Measurements from ENCODE around the gene SLX4IP.

SLX4IP gene

DNA sequence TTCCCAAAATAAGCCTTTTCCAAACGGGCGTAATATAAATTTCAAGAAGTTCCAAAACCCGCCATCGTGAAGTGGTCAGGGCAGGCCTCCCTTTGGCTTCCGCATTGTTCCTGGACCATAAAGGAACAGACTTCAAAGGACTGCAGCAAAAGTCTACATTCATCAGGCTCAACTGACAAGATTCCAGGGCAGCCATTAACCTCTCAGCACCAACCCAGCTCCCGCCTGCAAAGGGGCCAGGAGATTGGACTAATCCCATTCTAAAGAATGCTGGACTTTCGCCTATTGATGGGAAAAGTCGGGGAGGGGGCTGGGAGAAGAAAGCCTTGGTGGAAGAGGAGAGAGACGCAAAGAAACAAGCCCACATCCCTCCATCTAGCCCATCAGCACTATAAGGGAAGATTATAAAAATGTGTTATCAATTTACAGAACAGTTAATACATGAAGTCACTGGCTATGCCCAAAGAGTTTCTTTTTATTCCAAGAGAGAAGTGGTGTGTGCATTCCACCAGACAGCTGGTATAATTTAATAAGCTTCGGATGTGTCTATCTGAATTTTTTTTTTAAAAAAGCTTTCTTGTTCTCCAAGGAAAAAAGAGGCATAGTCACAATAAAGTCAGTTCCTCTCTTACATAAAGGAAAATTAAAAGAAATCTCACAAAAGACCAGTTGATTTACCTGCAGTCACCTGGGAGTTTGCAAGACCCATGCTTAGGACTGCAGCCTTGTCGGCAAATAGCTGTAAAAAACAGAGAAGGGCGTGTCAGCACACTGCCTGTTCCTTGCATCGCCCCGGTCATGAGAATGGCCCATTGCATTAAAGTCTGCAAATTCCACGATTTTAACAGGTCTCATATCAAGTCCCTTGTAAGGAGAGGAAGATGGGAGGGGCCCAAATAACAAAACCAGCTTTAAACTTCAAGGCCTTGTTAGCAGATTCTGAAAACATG is 220.9 kb downstream of the SLX4IP start:
- DNase-seq: no peak

DNA sequence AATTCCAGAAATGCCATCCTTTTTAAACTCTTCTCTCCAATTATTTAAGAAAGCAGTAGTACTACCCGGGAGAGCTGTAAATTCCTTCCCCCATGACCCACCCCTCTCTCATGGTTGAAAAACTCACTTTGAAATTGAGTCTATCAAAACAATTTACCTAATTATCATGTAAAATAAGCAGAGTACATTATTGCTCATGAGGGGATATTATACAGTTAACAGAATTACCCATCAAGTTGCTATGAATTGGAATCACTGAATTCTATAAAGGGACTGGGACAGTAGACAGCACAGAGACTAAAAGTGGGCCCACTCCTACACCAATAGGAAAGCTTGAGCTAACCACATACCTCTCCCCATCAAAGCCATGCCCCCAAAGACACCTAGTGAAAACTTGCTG is 222.3 kb downstream of the SLX4IP start:
- no peak for DNase-seq

DNA sequence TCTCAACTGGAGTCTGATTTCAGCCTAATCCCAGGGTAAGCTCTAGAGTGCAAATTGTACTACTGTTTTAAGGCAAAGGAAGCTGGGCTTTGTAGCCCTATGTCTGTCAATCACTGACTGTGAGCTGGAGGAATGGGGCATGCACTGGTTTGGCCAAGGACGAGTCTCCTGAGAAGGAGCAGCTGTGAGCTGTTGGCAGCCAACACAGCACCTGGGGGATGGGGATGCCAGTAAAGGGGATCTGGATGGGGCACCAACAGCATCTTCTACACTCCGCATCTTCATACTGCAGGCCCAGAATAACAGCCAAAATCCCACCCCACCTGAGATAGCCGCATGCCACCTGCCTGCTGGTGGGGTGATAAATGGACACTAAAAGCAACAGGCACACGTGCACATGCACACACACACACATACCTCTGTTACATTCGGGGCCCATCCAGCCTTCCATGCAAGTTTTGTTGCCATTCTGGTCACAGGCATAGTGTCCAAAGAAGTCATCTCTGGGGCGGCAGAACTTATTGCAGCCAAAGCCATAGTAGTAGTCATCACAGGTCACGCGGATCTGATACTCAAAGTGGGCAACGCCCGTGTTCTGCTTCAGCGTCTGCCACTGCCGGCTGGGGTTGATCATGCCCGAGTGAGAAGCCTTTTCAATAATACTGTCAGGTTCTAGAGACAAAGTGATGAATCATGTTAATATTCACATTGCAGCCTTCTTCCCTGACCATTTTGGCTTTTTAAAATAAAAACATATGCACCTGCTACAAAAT is 223.1 kb downstream of the SLX4IP start:
- no peak for DNase-seq

DNA sequence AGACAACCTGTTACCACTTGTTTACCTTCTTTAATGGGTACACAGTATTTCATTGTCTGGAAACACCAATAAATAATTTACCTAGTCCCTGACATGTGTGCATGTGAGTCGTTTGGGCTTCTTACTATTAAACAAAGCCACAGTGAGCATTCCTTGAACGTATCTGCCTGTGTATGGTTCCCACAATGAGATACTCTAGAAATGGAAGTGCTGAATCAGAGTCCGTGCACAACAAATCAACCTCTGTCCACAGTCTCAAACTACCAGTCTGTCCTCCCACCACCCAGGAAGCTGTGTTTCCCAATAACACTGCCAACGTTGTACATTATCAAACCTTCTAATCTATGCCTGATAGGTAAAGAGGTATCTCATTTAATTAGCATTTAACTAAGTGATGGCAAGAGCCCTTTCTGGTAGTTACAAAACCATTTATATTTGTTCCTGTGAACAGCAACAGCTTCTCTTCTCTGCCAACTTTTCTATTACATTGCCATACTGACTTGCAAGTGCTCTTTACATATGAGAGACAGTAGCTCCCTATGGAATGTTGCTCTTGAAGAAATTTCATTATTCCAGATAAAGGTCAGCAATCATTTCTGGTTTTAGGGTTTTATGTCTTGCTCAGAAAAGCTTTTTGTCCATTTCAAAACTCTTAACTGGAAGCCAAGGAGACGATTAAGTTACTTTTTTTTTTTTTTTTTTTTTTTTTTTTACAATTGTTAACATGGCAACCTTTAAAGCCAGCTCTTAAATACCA is 223.9 kb downstream of the SLX4IP start:
- DNase-seq: no peak

DNA sequence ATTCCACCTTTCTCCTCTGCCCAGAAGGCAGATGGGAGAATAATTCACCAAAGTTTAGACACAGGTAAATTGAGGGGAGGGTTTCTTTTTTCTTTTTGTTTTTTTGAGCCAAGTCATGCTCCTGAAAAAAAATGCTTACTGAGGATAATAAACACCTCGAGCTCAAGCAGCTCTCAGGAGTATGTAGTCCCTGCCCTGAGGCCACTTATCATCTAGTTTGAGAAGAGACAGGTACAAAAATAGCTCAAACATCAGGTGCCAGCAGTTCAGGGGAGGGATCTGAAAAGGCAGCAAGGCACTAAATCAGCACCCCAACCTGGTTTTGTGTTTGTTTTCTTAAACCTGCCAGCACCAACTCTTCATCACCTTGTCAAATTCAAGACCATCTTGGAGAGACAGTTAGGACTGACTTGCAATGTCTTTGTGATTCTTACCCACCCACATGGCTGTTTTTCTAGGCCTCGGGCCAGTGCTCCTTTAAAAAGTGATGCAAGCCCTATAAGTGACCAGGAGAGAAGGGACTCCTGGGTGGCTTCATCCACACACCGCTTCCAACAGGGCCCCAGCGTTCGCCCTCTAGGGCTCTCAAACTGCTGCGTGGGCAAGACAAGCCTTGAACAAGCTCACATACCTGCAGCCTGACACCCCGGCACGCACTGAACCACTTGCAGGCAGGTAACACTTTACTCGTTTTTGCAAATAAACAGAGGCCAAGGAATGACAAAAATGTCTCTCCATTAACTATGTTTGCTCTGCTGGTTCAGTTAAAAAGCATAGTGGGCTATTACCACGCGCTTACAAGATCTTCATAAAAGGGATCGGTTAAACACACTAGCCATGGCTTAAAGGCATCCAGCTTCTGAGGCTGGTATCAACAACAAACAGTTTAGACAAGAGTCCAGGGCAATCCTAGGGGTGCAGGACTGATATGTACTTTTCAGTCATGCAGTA is 224.8 kb downstream of the SLX4IP start:
- DNase-seq: no peak

DNA sequence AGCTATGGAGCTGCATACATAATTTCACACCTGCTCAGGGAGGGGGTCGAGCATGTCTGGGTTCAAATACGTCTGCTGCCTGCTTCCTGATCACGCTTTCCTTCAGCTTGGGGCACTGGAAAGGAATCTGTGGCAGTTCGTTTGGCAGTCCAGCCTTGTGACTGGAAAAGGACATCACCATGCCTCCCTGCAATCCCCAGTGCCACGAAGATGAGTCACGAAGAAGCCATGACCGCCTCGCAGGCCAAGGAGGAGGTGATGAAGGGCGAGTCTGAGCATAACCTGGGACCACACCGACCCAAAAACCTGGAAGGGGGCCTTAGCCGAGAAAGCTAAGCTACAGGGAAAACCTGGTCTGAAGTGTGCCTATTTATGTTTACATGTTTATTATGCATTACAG is 225.6 kb downstream of the SLX4IP start:
- no peak for DNase-seq

DNA sequence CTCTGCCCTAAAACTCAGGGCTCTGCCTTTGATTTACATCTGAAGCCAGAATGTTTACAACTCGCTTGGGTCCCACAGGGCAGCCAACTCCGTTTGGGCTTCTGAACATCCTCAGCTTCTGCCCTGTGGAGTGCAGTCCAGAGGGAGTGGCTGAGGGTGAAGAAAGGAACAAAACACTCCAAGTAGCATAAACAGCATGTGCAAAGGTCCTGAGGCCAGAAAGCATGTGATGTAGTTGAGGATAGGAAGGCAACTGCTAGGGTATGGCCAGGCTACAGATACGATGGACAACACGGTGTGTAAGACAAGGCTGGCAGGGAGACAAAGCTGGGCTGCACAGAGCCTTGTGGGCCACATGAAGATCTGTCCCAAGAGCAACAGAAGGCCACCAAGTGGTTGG is 226.2 kb downstream of the SLX4IP start:
- no peak for DNase-seq

DNA sequence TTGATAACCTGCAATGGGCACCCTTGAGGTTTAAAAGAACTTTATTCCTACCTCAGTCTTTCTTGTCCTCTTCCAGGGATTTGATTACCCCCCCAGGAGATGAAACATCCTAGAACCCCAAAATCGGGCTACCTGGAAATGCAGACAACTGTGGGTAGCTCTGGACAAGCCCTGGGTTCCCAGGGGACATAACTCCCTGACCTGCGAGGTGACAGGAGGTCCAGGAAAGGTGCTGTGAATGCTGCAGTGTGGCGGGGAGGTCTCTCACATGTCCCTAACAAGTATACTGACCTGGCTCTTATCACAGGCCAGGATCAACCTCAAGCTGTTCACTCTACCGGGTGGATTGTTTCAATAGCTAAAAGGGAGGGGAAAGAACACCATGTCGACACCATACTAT is 227.0 kb downstream of the SLX4IP start:
- no peak for DNase-seq

DNA sequence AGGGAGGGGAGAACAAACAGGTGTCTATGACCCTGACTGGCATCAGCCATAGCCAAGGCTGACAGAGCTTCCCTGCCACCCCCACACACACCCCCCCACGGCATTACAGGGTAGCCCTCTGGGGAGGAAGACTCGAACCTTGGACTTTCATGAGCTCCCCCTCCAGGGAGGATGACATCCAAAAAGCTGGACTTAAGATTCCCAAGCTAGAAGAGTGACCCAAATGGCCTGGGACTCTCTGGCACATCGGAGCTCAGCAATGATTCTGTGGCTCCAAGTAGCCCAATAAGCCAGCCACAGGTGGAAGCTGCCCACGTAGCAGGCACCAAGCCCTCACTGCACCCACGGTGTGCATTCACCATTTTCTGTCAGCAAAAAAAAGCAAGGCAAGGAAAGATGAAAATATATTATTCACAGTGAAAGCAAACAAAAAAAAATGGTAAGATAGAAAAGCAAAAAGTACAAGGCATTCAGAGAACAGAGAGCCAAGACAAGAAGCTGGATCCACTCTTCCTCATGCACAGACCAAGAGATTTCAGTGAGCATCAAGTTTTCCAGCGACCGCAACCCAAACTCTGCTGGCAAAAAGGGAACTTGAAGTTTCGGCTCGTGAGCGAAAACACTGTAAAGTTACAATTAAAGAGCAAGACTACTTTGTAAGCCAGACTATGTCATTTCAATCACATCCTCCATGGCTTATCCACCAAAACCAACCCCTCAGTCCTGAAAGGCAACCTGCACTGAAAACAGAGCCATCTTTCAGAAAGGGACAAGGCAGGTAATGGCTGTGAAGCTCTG is 227.8 kb downstream of the SLX4IP start:
- DNase-seq: no peak

DNA sequence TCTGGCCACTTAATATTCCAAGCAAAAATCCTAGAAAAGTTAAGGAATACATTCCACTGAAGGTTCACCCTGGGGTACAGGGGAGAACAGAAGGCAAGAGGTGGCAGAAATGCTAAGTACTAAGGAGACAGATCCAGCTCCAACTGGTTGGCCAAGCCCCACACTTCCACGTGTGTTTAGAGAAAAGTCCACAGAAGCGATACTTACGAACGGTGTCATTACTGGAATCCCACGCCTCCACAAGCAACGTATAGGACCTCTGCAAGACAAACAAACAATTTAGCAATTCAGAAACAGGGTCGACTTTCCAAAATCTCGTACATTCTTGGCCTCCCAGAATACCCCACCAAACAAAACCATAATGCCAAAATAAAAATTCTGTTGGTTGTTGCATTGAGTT is 228.7 kb downstream of the SLX4IP start:
- no peak for DNase-seq

DNA sequence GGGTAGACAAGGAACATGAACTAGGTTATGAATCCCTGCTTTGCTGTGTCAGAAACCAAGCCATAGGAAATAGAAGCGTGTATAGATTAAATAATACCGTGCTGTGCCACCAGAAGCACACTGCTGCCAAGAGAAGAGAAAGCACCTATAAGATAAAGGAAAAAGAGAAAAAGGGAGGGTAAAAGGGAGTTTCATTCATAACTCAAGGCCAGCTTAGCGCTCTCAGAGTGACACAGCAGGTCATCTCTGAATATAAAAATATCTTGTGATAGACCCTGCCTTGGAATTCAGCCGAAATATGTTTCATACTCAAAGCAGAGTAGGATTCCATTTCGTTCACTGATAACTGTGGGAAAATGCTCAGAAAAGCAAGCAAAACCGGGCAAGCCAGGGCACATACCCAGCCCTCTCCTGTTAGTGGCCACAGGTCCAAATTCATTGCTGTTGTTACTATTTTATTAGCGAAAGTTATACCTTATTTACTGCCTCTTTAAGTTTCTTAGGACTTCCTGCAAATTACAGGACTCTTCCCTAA is 230.0 kb downstream of the SLX4IP start:
- DNase-seq: no peak

DNA sequence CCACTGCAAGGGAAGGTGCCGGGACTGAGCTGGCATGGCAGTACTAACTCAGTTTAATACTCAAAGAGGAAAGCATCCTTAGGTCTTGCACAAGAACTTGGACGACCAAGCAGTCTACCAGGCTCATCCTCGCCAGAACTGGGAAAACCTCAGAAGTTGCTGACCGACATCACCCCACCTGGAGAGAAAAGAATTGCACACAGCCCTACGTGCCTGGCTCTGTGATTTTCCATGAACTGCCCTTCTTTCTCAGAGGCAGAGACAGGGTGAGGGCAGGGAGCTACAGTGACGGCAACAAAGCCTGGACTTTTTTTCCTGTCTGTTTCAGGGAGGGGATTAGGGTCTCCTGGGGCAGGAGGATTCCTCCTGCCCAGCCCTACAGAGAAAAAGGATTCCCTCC is 230.7 kb downstream of the SLX4IP start:
- no peak for DNase-seq

DNA sequence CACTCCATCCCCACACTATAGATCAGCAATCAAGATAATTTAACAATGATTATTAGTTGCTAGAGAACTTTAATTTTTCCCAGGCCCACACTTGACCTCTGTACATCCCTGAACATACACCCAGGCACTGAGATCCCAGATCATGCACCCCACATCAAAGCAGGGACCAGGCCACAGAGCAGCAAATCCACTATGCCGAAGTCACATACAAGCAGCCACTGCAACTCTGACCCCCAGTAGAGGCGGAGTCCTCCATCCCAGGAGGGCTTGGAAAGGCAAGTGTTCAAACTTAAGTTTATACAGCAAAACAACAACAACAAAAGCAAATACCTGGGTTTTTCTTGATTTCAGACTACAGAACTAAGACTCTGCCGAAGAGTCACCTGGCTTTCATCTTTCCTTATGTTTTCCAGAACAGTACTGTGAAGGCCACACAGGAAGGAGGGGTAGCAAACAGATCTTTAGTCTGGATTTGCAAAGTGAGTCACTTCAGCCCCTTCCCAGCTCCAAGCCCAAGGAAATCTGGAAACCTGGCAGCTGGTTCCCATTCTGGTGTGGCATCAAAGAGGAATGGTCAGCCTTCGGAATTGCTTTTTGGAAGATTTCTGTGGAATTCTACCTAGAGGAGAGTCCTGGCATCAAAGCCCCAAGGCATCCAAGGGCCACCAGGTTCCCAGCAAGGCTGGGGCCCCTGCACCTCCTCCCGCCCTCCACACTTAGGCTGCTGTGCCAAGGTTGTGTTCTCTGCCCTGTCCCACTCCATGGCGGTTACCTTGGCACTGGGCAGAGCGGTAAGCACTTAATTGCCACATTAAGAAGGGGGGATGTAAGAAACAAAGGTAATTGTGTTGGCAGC is 231.3 kb downstream of the SLX4IP start:
- DNase-seq: no peak

DNA sequence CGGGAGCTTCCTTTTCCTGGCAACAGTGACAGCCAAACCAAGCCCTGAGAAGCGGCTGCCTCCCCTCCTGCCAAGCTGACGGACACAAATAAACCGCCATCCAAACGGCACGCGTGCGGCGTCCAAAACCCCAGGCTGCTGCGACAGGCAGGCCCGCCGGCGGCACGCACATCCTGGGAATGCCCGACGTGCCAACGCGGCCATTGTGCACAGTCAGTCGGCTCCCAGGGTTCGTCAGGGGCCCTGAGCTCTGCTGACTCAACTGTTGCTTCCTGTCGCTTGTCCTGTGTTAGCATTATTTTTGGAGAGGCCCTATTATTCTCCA is 231.9 kb downstream of the SLX4IP start:
- no peak for DNase-seq

DNA sequence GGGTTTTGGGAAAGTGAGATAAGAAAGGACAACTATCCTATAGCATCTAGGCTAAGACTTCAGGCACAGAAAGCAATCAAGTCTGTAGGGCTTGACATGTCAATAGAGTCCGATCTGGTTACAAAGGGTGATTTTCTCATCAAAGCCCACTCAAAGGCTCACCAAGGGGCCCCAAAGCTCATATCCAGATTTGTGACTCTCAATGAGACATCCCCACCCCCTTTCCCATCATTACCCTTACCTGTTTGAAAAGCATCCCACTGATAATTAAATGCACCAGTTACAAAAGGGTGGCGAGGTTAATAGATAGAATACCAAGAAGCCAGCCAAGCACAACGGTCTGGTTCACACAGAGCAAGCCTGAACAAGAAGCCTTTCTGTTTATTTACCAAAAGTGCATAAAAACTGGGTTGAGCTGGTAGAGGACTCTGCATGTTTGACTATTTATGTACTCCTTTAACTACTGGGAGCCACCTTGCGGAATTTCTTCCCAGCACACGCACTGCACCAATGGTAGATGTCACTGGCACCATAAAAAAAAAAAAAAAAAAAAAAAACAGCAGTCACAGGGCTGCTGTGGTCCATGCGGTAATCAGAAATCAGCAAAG is 232.6 kb downstream of the SLX4IP start:
- no peak for DNase-seq

DNA sequence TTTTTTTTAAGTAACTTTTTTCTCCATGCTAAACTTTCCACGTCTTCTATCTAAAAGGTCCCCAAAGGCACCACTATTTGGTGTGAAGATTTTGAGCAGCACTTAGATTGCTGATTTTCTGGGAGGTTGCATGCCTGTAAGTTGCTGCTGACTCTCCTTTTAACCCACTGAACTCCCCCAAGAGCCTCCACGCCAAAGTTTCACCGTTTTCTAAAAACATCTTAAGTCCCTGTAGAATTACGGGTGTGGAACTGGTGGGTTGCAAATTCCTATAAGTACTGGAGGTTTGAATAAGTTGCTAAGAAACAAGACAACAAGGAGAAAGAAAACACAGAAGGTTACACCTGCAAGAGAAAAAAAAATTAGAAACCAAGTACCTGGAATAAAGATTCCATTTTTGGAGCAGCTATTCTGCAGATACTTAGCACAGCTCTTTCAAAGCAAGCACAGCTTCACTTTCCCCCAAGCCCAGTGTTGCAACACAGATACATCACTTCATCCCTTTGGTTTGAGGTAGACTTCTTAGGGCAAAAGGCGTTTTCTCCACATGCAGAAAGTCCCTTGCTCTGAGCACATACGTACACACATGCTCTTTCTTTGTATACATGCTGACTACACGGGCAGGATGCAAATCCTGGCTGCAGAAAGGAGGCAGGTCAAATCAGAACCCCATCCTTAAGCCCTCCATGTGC is 233.7 kb downstream of the SLX4IP start:
- DNase-seq: no peak

DNA sequence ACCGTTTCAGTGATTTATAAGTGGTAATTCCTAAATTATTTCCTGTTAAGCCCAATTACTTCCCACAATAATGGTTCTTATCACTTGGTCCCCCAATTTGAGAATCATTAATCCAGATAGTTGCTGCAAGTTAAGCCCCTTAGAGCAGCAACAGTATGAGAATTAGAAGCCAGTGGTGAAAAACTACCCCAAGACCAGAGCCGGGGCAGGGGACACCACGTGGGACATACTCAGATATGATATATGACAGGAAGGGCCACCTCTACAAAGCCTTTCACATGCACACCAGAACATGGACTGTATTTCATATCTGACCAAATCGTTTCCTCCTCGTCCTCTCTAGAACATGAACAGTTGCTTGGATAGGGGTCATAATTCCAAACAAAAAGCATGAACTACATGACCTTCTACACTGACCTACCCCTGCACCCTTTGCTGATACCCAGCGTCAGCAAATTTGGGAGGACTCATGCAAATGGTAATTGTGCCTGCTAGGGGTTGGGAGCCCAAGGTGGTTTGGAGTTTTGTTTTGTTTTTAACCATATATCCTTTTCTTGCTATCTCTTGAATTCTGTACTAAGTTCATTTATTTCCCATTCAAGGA is 234.8 kb downstream of the SLX4IP start:
- DNase-seq: no peak

DNA sequence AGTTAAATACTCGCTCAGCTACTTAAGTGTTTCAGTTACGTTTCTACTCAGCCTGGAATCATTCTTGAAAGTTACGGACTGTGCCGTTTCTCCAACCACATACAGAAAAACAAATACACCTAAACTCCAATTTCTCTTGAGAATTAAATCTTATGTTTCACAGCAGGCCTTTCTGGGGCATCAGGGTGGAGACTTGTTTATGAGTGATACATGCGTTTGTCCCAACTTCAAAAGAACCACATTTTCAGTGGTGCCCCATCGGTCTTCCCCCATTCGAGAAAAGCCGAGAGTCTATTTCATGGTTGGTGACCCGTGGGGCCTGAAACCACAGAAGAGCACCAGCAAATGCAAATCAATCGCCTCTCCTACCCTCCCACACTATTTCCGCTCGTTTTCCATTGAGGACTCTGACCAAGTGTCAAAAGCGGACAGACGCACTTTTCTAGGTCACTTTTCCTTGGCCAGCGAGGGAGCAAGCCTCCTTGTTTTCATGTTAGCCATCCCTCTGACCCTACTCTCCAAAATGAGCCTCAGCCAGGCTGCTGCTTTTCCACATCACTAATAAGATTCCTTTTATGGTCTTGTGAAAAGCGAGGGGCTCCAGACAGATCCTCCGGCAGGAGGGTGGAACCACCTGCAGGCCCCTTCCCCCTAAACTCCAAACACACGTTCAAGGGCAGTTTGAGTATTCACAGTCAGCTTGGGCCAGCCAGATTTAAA is 235.6 kb downstream of the SLX4IP start:
- no peak for DNase-seq
